Measurements from ENCODE around the gene PIEZO2.
"Not testable (repeated sequence)": the region's sequence is repeated elsewhere in the genome, so short reads cannot be mapped to it uniquely, and the experiment has no call there.

- not testable (repeated sequence) for TF ChIP-seq CTCF, POLR2A (IDR thresholded peaks at IDR 0.05)
Observed at GRCh38 chr18:10637858-10638538, 511.4 kb downstream of the PIEZO2 start.

Measured in heart left ventricle (tissue), 13 donors.